GM12878 (cell line): ENCODE measurements around the gene GATAD2B. TPM values are rescaled to one million over a fixed set of nuclear protein-coding genes. Genes with fewer than 3 reads are reported as not detected.

Source experiments
- BCLAF1 ChIP-seq: fragments of 450-650 bp; IDR thresholded peaks from 2 replicates; pipeline ENCODE4 v1.6.1; 2017; ENCODE audit warnings: antibody characterized with exemption, mild to moderate bottlenecking, moderate library complexity
- EED ChIP-seq: sonication (generic); IDR thresholded peaks from 2 replicates; pipeline ENCODE4 v1.6.1; 2016; ENCODE audit warnings: antibody characterized with exemption, low read depth
- HSF1 ChIP-seq: fragments of 150-350 bp; IDR thresholded peaks from 2 replicates; pipeline ENCODE4 v1.6.1; 2014; ENCODE audit warnings: mild to moderate bottlenecking, low read depth, low read length
- PBX3 ChIP-seq: IDR thresholded peaks from 2 replicates; pipeline ENCODE4 v1.6.1; 2011; ENCODE audit warnings: mild to moderate bottlenecking, low read depth, low read length, moderate library complexity; ENCODE audit not compliant: insufficient replicate concordance
- PML ChIP-seq: IDR thresholded peaks from 2 replicates; pipeline ENCODE4 v1.6.1; 2012; ENCODE audit warnings: low read length, inconsistent platforms
- RAD21 ChIP-seq: IDR thresholded peaks from 2 replicates; pipeline ENCODE4 v1.6.1; 2011; ENCODE audit warnings: mild to moderate bottlenecking, low read depth, low read length, moderate library complexity; ENCODE audit not compliant: insufficient read depth
- RELB ChIP-seq: fragments of 450-650 bp; IDR thresholded peaks from 2 replicates; pipeline ENCODE4 v1.6.1; 2017; ENCODE audit warnings: low read depth, mild to moderate bottlenecking, moderate library complexity
- SKIL ChIP-seq: fragments of 450-650 bp; IDR thresholded peaks from 2 replicates; pipeline ENCODE4 v1.6.1; 2017; ENCODE audit warnings: mild to moderate bottlenecking, low read depth, inconsistent platforms; ENCODE audit not compliant: poor library complexity, severe bottlenecking
- SPI1 ChIP-seq: IDR thresholded peaks from 2 replicates; pipeline ENCODE4 v1.6.1; 2011; ENCODE audit warnings: low read depth, mild to moderate bottlenecking, low read length, moderate library complexity, borderline replicate concordance; ENCODE audit not compliant: insufficient read depth
- polyA plus RNA-seq, 11 experiments: library from polyadenylated mRNA; depleted of rRNA in 4 of 11; unstranded in 6 of 11; stranded (reverse) in 5 of 11; fragments of >200 nt; fragmentation: Nextera tagmentation in 4 of 11; fragmentation: Illumina TruSeq in 1 of 11; extraction: Ambion mirVana in 4 of 11; extraction: Trizol in 1 of 11; gene quantifications; 1 replicate in 1 of 11; 2 replicates in 10 of 11; pipeline versions ENCODE4 v1.2.1 to v1.2.3, GENCODE V29; 2011 to 2016; ENCODE audit warnings: inconsistent platforms in 2 of 11, missing spikeins in 2 of 11, low read depth in 1 of 11
- total RNA-seq, 4 experiments: library from RNA; depleted of rRNA in 3 of 4; stranded (reverse); fragments of >200 nt in 3 of 4; fragmentation: Illumina TruSeq in 1 of 4; extraction: Trizol in 1 of 4; gene quantifications; 2 replicates each; pipeline versions ENCODE4 v1.2.1 to v1.2.3, GENCODE V29; 2013 to 2021

Gene GATAD2B
- total and polyA plus RNA-seq, 10 of the 15 experiments (the other 5 are each of a cell fraction or from before 2014, with no cell fraction given) = 2.4 to 63.1 (median 8.7) TPM

GRCh38 chr1:153791648-153792253, 131.0 kb downstream of the GATAD2B start (continued):
- no peak for TF ChIP-seq PBX3
- TF ChIP-seq SPI1 = peak; percentile 92; the same call in 1 of the 2 replicates
- TF ChIP-seq BCLAF1 = no peak
- TF ChIP-seq HSF1 = no peak
- no peak for TF ChIP-seq RELB
- no peak for TF ChIP-seq EED
- no peak for TF ChIP-seq SKIL
- no peak for TF ChIP-seq PML
- TF ChIP-seq RAD21 = no peak
